GM21737 (cell line): Measurements from ENCODE around the gene RHOB.
"Not testable (repeated sequence)": the region's sequence is repeated elsewhere in the genome, so short reads cannot be mapped to it uniquely, and the experiment has no call there.

Source experiments
- ATAC-seq: cut with Tn5 transposase; IDR thresholded peaks from one replicate; pipeline ENCODE4 v1.9.1; 2021; ENCODE audit warnings: mild to moderate bottlenecking, moderate library complexity; ENCODE audit not compliant: unreplicated experiment

The RHOB gene

GRCh38 chr2:20451761-20452499, 5.1 kb downstream of the RHOB start:
- no peak for ATAC-seq

GRCh38 chr2:20452551-20452950, 5.7 kb downstream of the RHOB start:
- ATAC-seq: no peak

- no peak for ATAC-seq
These were observed 6.2 kb downstream of the RHOB start for GRCh38 chr2:20453087-20453486.

- no peak for ATAC-seq
These were observed 7.4 kb downstream of the RHOB start for GRCh38 chr2:20454036-20454981.

- no peak for ATAC-seq
These were observed 8.3 kb downstream of the RHOB start for GRCh38 chr2:20455076-20455587.

GRCh38 chr2:20456116-20456571, 9.3 kb downstream of the RHOB start:
- no peak for ATAC-seq

- ATAC-seq: no peak
These were observed 10.0 kb downstream of the RHOB start for GRCh38 chr2:20456636-20457426.

- no peak for ATAC-seq
These were observed 11.1 kb downstream of the RHOB start for GRCh38 chr2:20457661-20458630.

- not testable (repeated sequence) for ATAC-seq
These were observed 12.0 kb downstream of the RHOB start for GRCh38 chr2:20458737-20459484.

GRCh38 chr2:20465716-20466394, 19.0 kb downstream of the RHOB start:
- ATAC-seq: no peak

GRCh38 chr2:20467789-20468548, 21.1 kb downstream of the RHOB start:
- ATAC-seq: no peak

- ATAC-seq: no peak
These were observed 22.0 kb downstream of the RHOB start for GRCh38 chr2:20468549-20469500.

GRCh38 chr2:20469595-20469994, 22.7 kb downstream of the RHOB start:
- no peak for ATAC-seq

- ATAC-seq: no peak
These were observed 23.3 kb downstream of the RHOB start for GRCh38 chr2:20470211-20470610.

- no peak for ATAC-seq
These were observed 24.3 kb downstream of the RHOB start for GRCh38 chr2:20471148-20471547.

GRCh38 chr2:20471902-20472559, 25.2 kb downstream of the RHOB start:
- ATAC-seq: no peak
